Measurements from ENCODE around the gene GNAO1. TPM values are rescaled to one million over a fixed set of nuclear protein-coding genes. Genes with fewer than 3 reads are reported as not detected.

GNAO1 gene
- polyA plus RNA-seq, 1 donor (not counting 4 experiments of a cell fraction or from before 2014, with no cell fraction given) = 0.13 TPM

DNA sequence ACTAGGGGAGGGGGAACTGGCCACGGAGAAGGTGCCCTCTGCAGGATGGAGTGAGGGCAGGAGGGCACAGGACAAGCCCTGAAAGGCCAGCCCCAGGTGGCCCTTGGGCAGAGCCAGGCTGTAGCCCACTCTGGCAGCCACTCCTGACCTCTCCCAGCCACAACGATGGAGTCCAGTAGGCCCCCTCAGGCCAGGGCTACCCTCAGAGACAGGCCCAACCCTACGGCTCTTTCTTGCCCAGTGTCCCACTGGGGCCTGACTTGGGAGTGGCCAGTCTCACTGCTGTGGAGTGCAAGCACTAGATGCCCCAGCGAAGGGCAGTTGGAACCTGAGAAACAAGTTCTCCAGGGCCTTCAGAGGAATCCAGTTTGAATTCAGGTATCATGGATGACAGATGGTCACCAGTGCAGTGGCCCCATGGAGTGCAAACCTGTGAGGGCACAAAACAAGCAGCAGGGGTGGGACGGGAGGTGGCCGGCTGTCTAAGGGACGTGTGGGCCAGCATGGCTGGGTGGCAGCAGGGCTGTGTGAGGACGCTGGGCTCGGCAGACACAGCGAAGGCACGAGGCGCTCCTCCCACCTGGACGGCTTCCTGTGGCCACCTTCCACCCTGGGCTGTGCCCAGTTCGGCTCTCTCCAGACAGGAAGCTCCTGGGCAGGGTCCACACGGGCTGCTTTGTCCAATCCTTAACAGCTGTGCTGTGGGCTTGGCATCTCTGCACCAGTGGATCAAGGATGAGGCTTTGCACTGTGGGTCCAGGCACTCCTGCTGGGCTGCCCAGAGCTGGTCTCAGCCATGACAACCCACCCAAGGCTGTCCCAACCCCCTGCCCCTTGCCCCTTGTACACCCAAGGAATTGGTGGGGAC, 162.0 kb downstream of the GNAO1 start:
- no peaks in the 10 kb centered on the region for H4K20me1 ChIP-seq (ENCODE audit: control insufficient read depth, extremely low read depth, insufficient read depth, low read length)
- H2AFZ ChIP-seq (ENCODE audit: control insufficient read depth, low read length) = no peak overlapping the region
- no peaks in the 10 kb centered on the region for H3K79me2 ChIP-seq (ENCODE audit: control insufficient read depth, insufficient read depth, low read length)
- H3K27ac ChIP-seq (ENCODE audit: control insufficient read depth, insufficient read depth, low read length) = no peak overlapping the region
- H3K36me3 ChIP-seq (ENCODE audit: control insufficient read depth in 2 of 2, extremely low read depth in 1 of 2, insufficient read depth in 2 of 2, low read length in 2 of 2) = no peaks in the 10 kb centered on the region
- dilution Hi-C loops (cut with MboI; ENCODE audit: extremely low pct_ligation_motif_present, low sequenced_read_pairs) = no loop called here
- no peak overlapping the region for H3K4me3 ChIP-seq (ENCODE audit: control insufficient read depth in 2 of 3, extremely low read depth in 1 of 3, insufficient read depth in 2 of 3, low read depth in 1 of 3, low read length in 3 of 3)
- no peak overlapping the region for H3K9ac ChIP-seq (ENCODE audit: control insufficient read depth, extremely low read depth, insufficient read depth, low read length)
- no peak for TF ChIP-seq EZH2 (IDR thresholded peaks at IDR 0.05; ENCODE audit: low read length)
- TF ChIP-seq, protein P1, sequence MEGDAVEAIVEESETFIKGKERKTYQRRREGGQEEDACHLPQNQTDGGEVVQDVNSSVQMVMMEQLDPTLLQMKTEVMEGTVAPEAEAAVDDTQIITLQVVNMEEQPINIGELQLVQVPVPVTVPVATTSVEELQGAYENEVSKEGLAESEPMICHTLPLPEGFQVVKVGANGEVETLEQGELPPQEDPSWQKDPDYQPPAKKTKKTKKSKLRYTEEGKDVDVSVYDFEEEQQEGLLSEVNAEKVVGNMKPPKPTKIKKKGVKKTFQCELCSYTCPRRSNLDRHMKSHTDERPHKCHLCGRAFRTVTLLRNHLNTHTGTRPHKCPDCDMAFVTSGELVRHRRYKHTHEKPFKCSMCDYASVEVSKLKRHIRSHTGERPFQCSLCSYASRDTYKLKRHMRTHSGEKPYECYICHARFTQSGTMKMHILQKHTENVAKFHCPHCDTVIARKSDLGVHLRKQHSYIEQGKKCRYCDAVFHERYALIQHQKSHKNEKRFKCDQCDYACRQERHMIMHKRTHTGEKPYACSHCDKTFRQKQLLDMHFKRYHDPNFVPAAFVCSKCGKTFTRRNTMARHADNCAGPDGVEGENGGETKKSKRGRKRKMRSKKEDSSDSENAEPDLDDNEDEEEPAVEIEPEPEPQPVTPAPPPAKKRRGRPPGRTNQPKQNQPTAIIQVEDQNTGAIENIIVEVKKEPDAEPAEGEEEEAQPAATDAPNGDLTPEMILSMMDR (optimal IDR thresholded peaks at IDR 0.05 in 1 of 3, IDR thresholded peaks at IDR 0.05 in 1 of 3, conservative IDR thresholded peaks at IDR 0.05 in 1 of 3; ENCODE audit: extremely low read depth in 1 of 3, insufficient read depth in 2 of 3, low read length in 3 of 3) = no peak
- peaks cover 4% of the 10 kb centered on the region for H3K4me1 ChIP-seq (ENCODE audit: control insufficient read depth, extremely low read depth, insufficient read depth, low read length)
- peaks cover 16% of the 10 kb centered on the region for H3K27me3 ChIP-seq (ENCODE audit: control insufficient read depth, extremely low read depth, insufficient read depth, low read length)
- H3K4me2 ChIP-seq (ENCODE audit: control insufficient read depth, extremely low read depth, insufficient read depth, low read depth, low read length) = no peak overlapping the region
- DNase-seq (ENCODE audit: low read depth, low spot score) (no peak), FAIRE-seq (no peak)
- no peaks in the 10 kb centered on the region for H3K9me3 ChIP-seq (ENCODE audit: control insufficient read depth, low read depth, low read length)
- H3K9me1 ChIP-seq (ENCODE audit: control insufficient read depth, extremely low read depth, insufficient read depth, low read length) = no peaks in the 10 kb centered on the region

DNA sequence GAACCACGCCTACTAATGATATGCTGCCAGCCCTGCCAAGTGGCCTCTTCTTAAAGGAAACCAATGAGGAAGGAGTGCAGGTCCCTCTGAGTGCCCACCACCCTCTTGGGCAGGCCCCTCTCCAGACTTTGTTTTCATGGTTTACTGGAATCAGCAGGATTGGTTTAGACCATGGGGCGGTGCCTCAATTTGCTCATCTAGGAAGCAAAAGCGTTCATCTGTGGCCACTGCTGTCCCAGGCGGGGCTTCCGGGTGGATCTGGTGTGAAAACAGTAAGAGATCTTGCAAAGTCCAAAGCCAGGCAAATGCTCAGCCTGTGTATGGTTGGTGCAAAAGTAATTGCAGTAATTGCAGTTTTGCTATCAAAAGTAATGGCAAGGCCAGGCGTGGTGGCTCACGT, 162.7 kb downstream of the GNAO1 start:
- H3K27ac ChIP-seq (ENCODE audit: control insufficient read depth, insufficient read depth, low read length) = no peak overlapping the region
- no peaks in the 10 kb centered on the region for H3K36me3 ChIP-seq (ENCODE audit: control insufficient read depth in 2 of 2, extremely low read depth in 1 of 2, insufficient read depth in 2 of 2, low read length in 2 of 2)
- no peaks in the 10 kb centered on the region for H3K79me2 ChIP-seq (ENCODE audit: control insufficient read depth, insufficient read depth, low read length)
- H3K9me3 ChIP-seq (ENCODE audit: control insufficient read depth, low read depth, low read length) = no peaks in the 10 kb centered on the region
- dilution Hi-C loops (cut with MboI; ENCODE audit: extremely low pct_ligation_motif_present, low sequenced_read_pairs) = no loop called here
- peaks cover 16% of the 10 kb centered on the region for H3K27me3 ChIP-seq (ENCODE audit: control insufficient read depth, extremely low read depth, insufficient read depth, low read length)
- H2AFZ ChIP-seq (ENCODE audit: control insufficient read depth, low read length) = no peak overlapping the region
- FAIRE-seq (no peak), DNase-seq (ENCODE audit: low read depth, low spot score) (no peak)
- no peak for TF ChIP-seq EZH2 (IDR thresholded peaks at IDR 0.05; ENCODE audit: low read length)
- TF ChIP-seq, protein P1 (optimal IDR thresholded peaks at IDR 0.05 in 1 of 3, IDR thresholded peaks at IDR 0.05 in 1 of 3, conservative IDR thresholded peaks at IDR 0.05 in 1 of 3; ENCODE audit: extremely low read depth in 1 of 3, insufficient read depth in 2 of 3, low read length in 3 of 3) = no peak
- H3K4me2 ChIP-seq (ENCODE audit: control insufficient read depth, extremely low read depth, insufficient read depth, low read depth, low read length) = no peak overlapping the region
- H4K20me1 ChIP-seq (ENCODE audit: control insufficient read depth, extremely low read depth, insufficient read depth, low read length) = no peaks in the 10 kb centered on the region
- H3K4me1 ChIP-seq (ENCODE audit: control insufficient read depth, extremely low read depth, insufficient read depth, low read length) = peaks cover 4% of the 10 kb centered on the region
- no peak overlapping the region for H3K9ac ChIP-seq (ENCODE audit: control insufficient read depth, extremely low read depth, insufficient read depth, low read length)
- H3K9me1 ChIP-seq (ENCODE audit: control insufficient read depth, extremely low read depth, insufficient read depth, low read length) = no peaks in the 10 kb centered on the region
- no peak overlapping the region for H3K4me3 ChIP-seq (ENCODE audit: control insufficient read depth in 2 of 3, extremely low read depth in 1 of 3, insufficient read depth in 2 of 3, low read depth in 1 of 3, low read length in 3 of 3)

All from keratinocyte (primary cell).